DOHH2 (cell line): ENCODE data around the gene ZNF614.

Source experiments
- H3F3A ChIP-seq: fragments of 200-600 bp; sonication (generic), shearing (Covaris generic); 2 replicates; pipeline ENCODE4 v1.6.0; 2016; ENCODE audit warnings: antibody characterized with exemption, mild to moderate bottlenecking; ENCODE audit not compliant: control insufficient read depth, insufficient read depth
- H3K27ac ChIP-seq: fragments of 200-600 bp; sonication (generic); 2 replicates; pipeline ENCODE4 v1.5.1; 2014; ENCODE audit warnings: low read depth, mild to moderate bottlenecking, low read length, moderate library complexity
- H3K27me3 ChIP-seq: fragments of 200-600 bp; sonication (generic); 2 replicates; pipeline ENCODE4 v1.6.1; 2014; ENCODE audit warnings: mild to moderate bottlenecking, low read length, mixed read lengths; ENCODE audit not compliant: control insufficient read depth
- H3K36me3 ChIP-seq: fragments of 200-600 bp; sonication (generic); 2 replicates; pipeline ENCODE4 v1.6.1; 2014; ENCODE audit warnings: mild to moderate bottlenecking, low read length, moderate library complexity, mixed read lengths; ENCODE audit not compliant: control insufficient read depth
- H3K4me1 ChIP-seq: fragments of 200-600 bp; sonication (generic); 2 replicates; pipeline ENCODE4 v1.6.1; 2014; ENCODE audit warnings: mild to moderate bottlenecking, low read length, mixed read lengths; ENCODE audit not compliant: control insufficient read depth
- H3K4me2 ChIP-seq: fragments of 200-600 bp; sonication (generic); 2 replicates; pipeline ENCODE4 v1.6.0; 2014; ENCODE audit warnings: mild to moderate bottlenecking, low read length, moderate library complexity
- H3K4me3 ChIP-seq: fragments of 200-600 bp; sonication (generic); 2 replicates; pipeline ENCODE4 v1.5.1; 2014; ENCODE audit warnings: mild to moderate bottlenecking, low read length, mixed read lengths
- H3K79me2 ChIP-seq: fragments of 200-600 bp; sonication (generic); 2 replicates; pipeline ENCODE4 v1.6.1; 2014; ENCODE audit warnings: mild to moderate bottlenecking, low read length, mixed read lengths; ENCODE audit not compliant: control insufficient read depth
- H3K9me2 ChIP-seq: fragments of 200-600 bp; sonication (generic); replicated peaks from 2 replicates; pipeline ENCODE4 v1.6.1; 2014; ENCODE audit warnings: mild to moderate bottlenecking, low read length, mixed read lengths; ENCODE audit not compliant: control insufficient read depth
- H3K9me3 ChIP-seq: fragments of 200-600 bp; sonication (generic); 2 replicates; pipeline ENCODE4 v1.6.1; 2014; ENCODE audit warnings: antibody characterized with exemption, low read length, mixed read lengths; ENCODE audit not compliant: control insufficient read depth, insufficient read depth
- H4K20me1 ChIP-seq: fragments of 200-600 bp; sonication (generic); 2 replicates; pipeline ENCODE4 v1.6.0; 2014; ENCODE audit warnings: low read depth, mild to moderate bottlenecking, antibody characterized with exemption, low read length, moderate library complexity; ENCODE audit not compliant: control insufficient read depth, insufficient read depth
- EZH2phosphoT487 ChIP-seq: fragments of 200-600 bp; sonication (generic); IDR thresholded peaks from 2 replicates; pipeline ENCODE4 v1.6.1; 2017; ENCODE audit warnings: borderline replicate concordance, mild to moderate bottlenecking, antibody characterized with exemption, low read length, moderate library complexity, mixed read lengths
- TF ChIP-seq, protein P1 (sequence below): fragments of 200-600 bp; sonication (generic); IDR thresholded peaks from one replicate; pipeline ENCODE4 v1.5.1; 2014; ENCODE audit warnings: antibody characterized with exemption, mild to moderate bottlenecking, low read depth, low read length; ENCODE audit not compliant: poor library complexity, severe bottlenecking

ZNF614 gene

DNA sequence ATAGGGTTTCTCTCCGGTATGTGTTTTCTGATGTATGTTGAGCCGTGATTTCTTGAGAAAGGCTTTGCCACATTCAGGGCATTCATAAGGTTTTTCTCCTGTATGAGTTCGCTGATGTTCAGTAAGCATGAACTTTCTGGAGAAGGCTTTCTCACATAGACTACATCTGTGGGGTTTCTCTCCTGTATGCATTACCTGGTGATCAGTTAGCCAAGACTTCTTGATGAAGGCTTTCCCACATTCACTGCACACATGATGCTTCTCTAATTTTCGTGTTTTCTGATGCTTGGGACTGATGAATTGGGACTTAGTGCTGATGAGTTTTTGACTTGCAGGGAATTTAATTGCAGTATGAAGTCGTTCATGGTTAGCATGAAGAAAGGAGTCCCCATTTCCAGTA, 62.6 kb downstream of the ZNF614 start:
- no peak for TF ChIP-seq EZH2phosphoT487
- TF ChIP-seq, protein P1, sequence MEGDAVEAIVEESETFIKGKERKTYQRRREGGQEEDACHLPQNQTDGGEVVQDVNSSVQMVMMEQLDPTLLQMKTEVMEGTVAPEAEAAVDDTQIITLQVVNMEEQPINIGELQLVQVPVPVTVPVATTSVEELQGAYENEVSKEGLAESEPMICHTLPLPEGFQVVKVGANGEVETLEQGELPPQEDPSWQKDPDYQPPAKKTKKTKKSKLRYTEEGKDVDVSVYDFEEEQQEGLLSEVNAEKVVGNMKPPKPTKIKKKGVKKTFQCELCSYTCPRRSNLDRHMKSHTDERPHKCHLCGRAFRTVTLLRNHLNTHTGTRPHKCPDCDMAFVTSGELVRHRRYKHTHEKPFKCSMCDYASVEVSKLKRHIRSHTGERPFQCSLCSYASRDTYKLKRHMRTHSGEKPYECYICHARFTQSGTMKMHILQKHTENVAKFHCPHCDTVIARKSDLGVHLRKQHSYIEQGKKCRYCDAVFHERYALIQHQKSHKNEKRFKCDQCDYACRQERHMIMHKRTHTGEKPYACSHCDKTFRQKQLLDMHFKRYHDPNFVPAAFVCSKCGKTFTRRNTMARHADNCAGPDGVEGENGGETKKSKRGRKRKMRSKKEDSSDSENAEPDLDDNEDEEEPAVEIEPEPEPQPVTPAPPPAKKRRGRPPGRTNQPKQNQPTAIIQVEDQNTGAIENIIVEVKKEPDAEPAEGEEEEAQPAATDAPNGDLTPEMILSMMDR, result no peak
- Histone ChIP-seq H3K9me2 (no peaks in the 10 kb centered on the region), H4K20me1 (no peaks in the 10 kb centered on the region), H3K4me2 (no peak overlapping the region), H3K4me1 (no peaks in the 10 kb centered on the region), H3K79me2 (no peaks in the 10 kb centered on the region), H3K9me3 (peaks cover 8% of the 10 kb centered on the region; the same call in 1 of the 2 replicates), H3K27me3 (no peaks in the 10 kb centered on the region), H3F3A (no peaks in the 10 kb centered on the region), H3K4me3 (no peak overlapping the region), H3K36me3 (peaks cover 18% of the 10 kb centered on the region), H3K27ac (no peak overlapping the region)
